ENCODE measurements around the gene HTATSF1. TPM values are rescaled to one million over a fixed set of nuclear protein-coding genes. Genes with fewer than 3 reads are reported as not detected.

HTATSF1 gene
- total RNA-seq, 1 donor from 2014 or later = 63.5 TPM

Other genes starting within 250 kb of the HTATSF1 start
- 16.4 and 17.2 TPM in 2 replicates for gene MAP7D3, start 246.2 kb upstream of the HTATSF1 start, total RNA-seq
- gene ADGRG4, start 196.6 kb upstream of the HTATSF1 start, total RNA-seq = not detected in 2 replicates
- not detected in 2 replicates for gene BRS3, start 9.6 kb upstream of the HTATSF1 start, total RNA-seq
- not detected in 2 replicates for gene VGLL1, start 34.6 kb downstream of the HTATSF1 start, total RNA-seq
- gene CD40LG, start 150.6 kb downstream of the HTATSF1 start, total RNA-seq = 241 and 243 TPM in 2 replicates

Measured in T-helper 1 cell treated with Interleukin-12 subunit alpha and Interleukin-12 subunit beta and Interleukin-4 antibody, amounts not matched to agents 30 ng/mL and 1 ng/mL, for 36 hours (primary cell).